ENCODE data around the gene CLCN5.

CLCN5 gene

GRCh38 chrX:50088645-50089044 is 166.2 kb downstream of the CLCN5 start:
- H3K27me3 ChIP-seq (ENCODE audit: insufficient read depth, low read length), result no peaks in the 10 kb centered on the region
- H3K4me3 ChIP-seq (ENCODE audit: low read length), result no peak overlapping the region
- no peak overlapping the region for H2AFZ ChIP-seq (ENCODE audit: low read depth, low read length)
- no peaks in the 10 kb centered on the region for H3K4me1 ChIP-seq (ENCODE audit: insufficient read depth, low read length)
- H3K9me3 ChIP-seq (ENCODE audit: low read length), result no peaks in the 10 kb centered on the region
- H3K36me3 ChIP-seq (ENCODE audit: insufficient read depth, low read length), result peaks cover 13% of the 10 kb centered on the region

- no peaks in the 10 kb centered on the region for H3K4me1 ChIP-seq (ENCODE audit: insufficient read depth, low read length)
- H3K36me3 ChIP-seq (ENCODE audit: insufficient read depth, low read length), result peaks cover 11% of the 10 kb centered on the region
- no peaks in the 10 kb centered on the region for H3K27me3 ChIP-seq (ENCODE audit: insufficient read depth, low read length)
- H3K9me3 ChIP-seq (ENCODE audit: low read length), result no peaks in the 10 kb centered on the region
- no peak overlapping the region for H3K4me3 ChIP-seq (ENCODE audit: low read length)
- H2AFZ ChIP-seq (ENCODE audit: low read depth, low read length), result no peak overlapping the region
Observed at GRCh38 chrX:50093625-50094024, 171.2 kb downstream of the CLCN5 start.

- H3K4me1 ChIP-seq (ENCODE audit: insufficient read depth, low read length), result no peaks in the 10 kb centered on the region
- no peak overlapping the region for H3K4me3 ChIP-seq (ENCODE audit: low read length)
- H2AFZ ChIP-seq (ENCODE audit: low read depth, low read length), result no peak overlapping the region
- H3K9me3 ChIP-seq (ENCODE audit: low read length), result no peaks in the 10 kb centered on the region
- H3K27me3 ChIP-seq (ENCODE audit: insufficient read depth, low read length), result no peaks in the 10 kb centered on the region
- no peaks in the 10 kb centered on the region for H3K36me3 ChIP-seq (ENCODE audit: insufficient read depth, low read length)
Observed at GRCh38 chrX:50097071-50097470, 174.7 kb downstream of the CLCN5 start.

GRCh38 chrX:50098241-50098640 is 175.8 kb downstream of the CLCN5 start:
- Histone ChIP-seq H3K27me3 (ENCODE audit: insufficient read depth, low read length) (no peaks in the 10 kb centered on the region), H3K9me3 (ENCODE audit: low read length) (no peaks in the 10 kb centered on the region), H3K36me3 (ENCODE audit: insufficient read depth, low read length) (no peaks in the 10 kb centered on the region), H3K4me3 (ENCODE audit: low read length) (no peak overlapping the region), H3K4me1 (ENCODE audit: insufficient read depth, low read length) (no peaks in the 10 kb centered on the region), H2AFZ (ENCODE audit: low read depth, low read length) (no peak overlapping the region)

GRCh38 chrX:50098749-50099148 is 176.4 kb downstream of the CLCN5 start:
- no peaks in the 10 kb centered on the region for H3K4me1 ChIP-seq (ENCODE audit: insufficient read depth, low read length)
- H3K27me3 ChIP-seq (ENCODE audit: insufficient read depth, low read length), result no peaks in the 10 kb centered on the region
- H2AFZ ChIP-seq (ENCODE audit: low read depth, low read length), result no peak overlapping the region
- H3K36me3 ChIP-seq (ENCODE audit: insufficient read depth, low read length), result no peaks in the 10 kb centered on the region
- H3K9me3 ChIP-seq (ENCODE audit: low read length), result no peaks in the 10 kb centered on the region
- no peak overlapping the region for H3K4me3 ChIP-seq (ENCODE audit: low read length)

- H3K4me3 ChIP-seq (ENCODE audit: low read length), result no peak overlapping the region
- no peaks in the 10 kb centered on the region for H3K9me3 ChIP-seq (ENCODE audit: low read length)
- no peaks in the 10 kb centered on the region for H3K27me3 ChIP-seq (ENCODE audit: insufficient read depth, low read length)
- H3K4me1 ChIP-seq (ENCODE audit: insufficient read depth, low read length), result no peaks in the 10 kb centered on the region
- no peaks in the 10 kb centered on the region for H3K36me3 ChIP-seq (ENCODE audit: insufficient read depth, low read length)
- H2AFZ ChIP-seq (ENCODE audit: low read depth, low read length), result no peak overlapping the region
Observed at GRCh38 chrX:50099331-50099730, 176.9 kb downstream of the CLCN5 start.

- Histone ChIP-seq H3K36me3 (ENCODE audit: insufficient read depth, low read length) (no peaks in the 10 kb centered on the region), H3K4me1 (ENCODE audit: insufficient read depth, low read length) (no peaks in the 10 kb centered on the region), H3K27me3 (ENCODE audit: insufficient read depth, low read length) (no peaks in the 10 kb centered on the region), H3K4me3 (ENCODE audit: low read length) (no peak overlapping the region), H2AFZ (ENCODE audit: low read depth, low read length) (no peak overlapping the region), H3K9me3 (ENCODE audit: low read length) (no peaks in the 10 kb centered on the region)
Observed at GRCh38 chrX:50100188-50100587, 177.8 kb downstream of the CLCN5 start.

GRCh38 chrX:50103176-50103575 is 180.8 kb downstream of the CLCN5 start:
- Histone ChIP-seq H3K4me1 (ENCODE audit: insufficient read depth, low read length) (no peaks in the 10 kb centered on the region), H3K27me3 (ENCODE audit: insufficient read depth, low read length) (no peaks in the 10 kb centered on the region)

GRCh38 chrX:50103866-50104566 is 181.6 kb downstream of the CLCN5 start:
- no peaks in the 10 kb centered on the region for H3K27me3 ChIP-seq (ENCODE audit: insufficient read depth, low read length)
- no peak overlapping the region for H2AFZ ChIP-seq (ENCODE audit: low read depth, low read length)
- H3K9me3 ChIP-seq (ENCODE audit: low read length), result no peaks in the 10 kb centered on the region
- no peaks in the 10 kb centered on the region for H3K4me1 ChIP-seq (ENCODE audit: insufficient read depth, low read length)
- H3K4me3 ChIP-seq (ENCODE audit: low read length), result no peak overlapping the region
- H3K36me3 ChIP-seq (ENCODE audit: insufficient read depth, low read length), result no peaks in the 10 kb centered on the region

More at GRCh38 chrX:50103176-50103575, 180.8 kb downstream of the CLCN5 start:
- Histone ChIP-seq H3K9me3 (ENCODE audit: low read length) (no peaks in the 10 kb centered on the region), H2AFZ (ENCODE audit: low read depth, low read length) (no peak overlapping the region), H3K36me3 (ENCODE audit: insufficient read depth, low read length) (no peaks in the 10 kb centered on the region), H3K4me3 (ENCODE audit: low read length) (no peak overlapping the region)

- Histone ChIP-seq H3K9me3 (ENCODE audit: low read length) (no peaks in the 10 kb centered on the region), H2AFZ (ENCODE audit: low read depth, low read length) (no peak overlapping the region), H3K4me1 (ENCODE audit: insufficient read depth, low read length) (no peaks in the 10 kb centered on the region), H3K27me3 (ENCODE audit: insufficient read depth, low read length) (no peaks in the 10 kb centered on the region), H3K4me3 (ENCODE audit: low read length) (no peak overlapping the region), H3K36me3 (ENCODE audit: insufficient read depth, low read length) (no peaks in the 10 kb centered on the region)
Observed at GRCh38 chrX:50106051-50106675, 183.8 kb downstream of the CLCN5 start.

GRCh38 chrX:50107470-50107869 is 185.1 kb downstream of the CLCN5 start:
- H3K9me3 ChIP-seq (ENCODE audit: low read length), result no peaks in the 10 kb centered on the region
- no peak overlapping the region for H3K4me3 ChIP-seq (ENCODE audit: low read length)
- H3K27me3 ChIP-seq (ENCODE audit: insufficient read depth, low read length), result no peaks in the 10 kb centered on the region
- H3K36me3 ChIP-seq (ENCODE audit: insufficient read depth, low read length), result no peaks in the 10 kb centered on the region
- H3K4me1 ChIP-seq (ENCODE audit: insufficient read depth, low read length), result no peaks in the 10 kb centered on the region
- no peak overlapping the region for H2AFZ ChIP-seq (ENCODE audit: low read depth, low read length)

GRCh38 chrX:50108264-50108663 is 185.9 kb downstream of the CLCN5 start:
- H3K9me3 ChIP-seq (ENCODE audit: low read length), result no peaks in the 10 kb centered on the region
- no peaks in the 10 kb centered on the region for H3K36me3 ChIP-seq (ENCODE audit: insufficient read depth, low read length)
- no peak overlapping the region for H3K4me3 ChIP-seq (ENCODE audit: low read length)
- no peak overlapping the region for H2AFZ ChIP-seq (ENCODE audit: low read depth, low read length)
- no peaks in the 10 kb centered on the region for H3K4me1 ChIP-seq (ENCODE audit: insufficient read depth, low read length)
- no peaks in the 10 kb centered on the region for H3K27me3 ChIP-seq (ENCODE audit: insufficient read depth, low read length)

GRCh38 chrX:50111742-50112141 is 189.3 kb downstream of the CLCN5 start:
- Histone ChIP-seq H3K9me3 (ENCODE audit: low read length) (no peaks in the 10 kb centered on the region), H3K36me3 (ENCODE audit: insufficient read depth, low read length) (no peaks in the 10 kb centered on the region), H3K4me1 (ENCODE audit: insufficient read depth, low read length) (no peaks in the 10 kb centered on the region), H3K4me3 (ENCODE audit: low read length) (no peak overlapping the region), H2AFZ (ENCODE audit: low read depth, low read length) (no peak overlapping the region), H3K27me3 (ENCODE audit: insufficient read depth, low read length) (no peaks in the 10 kb centered on the region)

- Histone ChIP-seq H3K4me3 (ENCODE audit: low read length) (no peak overlapping the region), H3K36me3 (ENCODE audit: insufficient read depth, low read length) (no peaks in the 10 kb centered on the region), H3K9me3 (ENCODE audit: low read length) (no peaks in the 10 kb centered on the region), H3K4me1 (ENCODE audit: insufficient read depth, low read length) (no peaks in the 10 kb centered on the region), H2AFZ (ENCODE audit: low read depth, low read length) (no peak overlapping the region), H3K27me3 (ENCODE audit: insufficient read depth, low read length) (no peaks in the 10 kb centered on the region)
Observed at GRCh38 chrX:50114113-50114512, 191.7 kb downstream of the CLCN5 start.

All from neuron (in vitro differentiated cells).